HG02588 (cell line): ENCODE results near the gene SPINDOC.

ENCODE experiments used
- ATAC-seq: cut with Tn5 transposase; IDR thresholded peaks from one replicate; pipeline ENCODE4 v1.9.1; 2021; ENCODE audit warnings: mild to moderate bottlenecking, moderate library complexity; ENCODE audit not compliant: unreplicated experiment

The SPINDOC gene

GRCh38 chr11:63829823-63830489 lies 16.7 kb downstream of the SPINDOC start:
- ATAC-seq = no peak

GRCh38 chr11:63831326-63831725 lies 18.1 kb downstream of the SPINDOC start:
- no peak for ATAC-seq

- ATAC-seq = no peak
Observed at GRCh38 chr11:63832336-63832735, 19.1 kb downstream of the SPINDOC start.

- no peak for ATAC-seq
Observed at GRCh38 chr11:63833048-63833447, 19.8 kb downstream of the SPINDOC start.

- ATAC-seq = no peak
Observed at GRCh38 chr11:63834535-63835157, 21.4 kb downstream of the SPINDOC start.

- ATAC-seq = no peak
Observed at GRCh38 chr11:63835158-63835545, 21.9 kb downstream of the SPINDOC start.

- ATAC-seq = no peak
Observed at GRCh38 chr11:63837027-63837688, 23.9 kb downstream of the SPINDOC start.

GRCh38 chr11:63837739-63838138 lies 24.5 kb downstream of the SPINDOC start:
- ATAC-seq = no peak

- no peak for ATAC-seq
Observed at GRCh38 chr11:63838150-63838677, 25.0 kb downstream of the SPINDOC start.

- ATAC-seq = peak; percentile 68
Observed at GRCh38 chr11:63838678-63839507, 25.6 kb downstream of the SPINDOC start, which contains the start of gene MARK2. TSS of gene MARK2 (plus strand) at chr11:63839110. CDS start at chr11:63839507, 397 bp downstream.

GRCh38 chr11:63839508-63840355 lies 26.5 kb downstream of the SPINDOC start:
- peak; percentile 3 for ATAC-seq

- no peak for ATAC-seq
Observed at GRCh38 chr11:63840356-63841060, 27.3 kb downstream of the SPINDOC start.

GRCh38 chr11:63841554-63841953 lies 28.3 kb downstream of the SPINDOC start:
- no peak for ATAC-seq

GRCh38 chr11:63843041-63843440 lies 29.8 kb downstream of the SPINDOC start:
- no peak for ATAC-seq

GRCh38 chr11:63844836-63845235 lies 31.6 kb downstream of the SPINDOC start:
- ATAC-seq = no peak

- ATAC-seq = no peak
Observed at GRCh38 chr11:63845303-63845702, 32.0 kb downstream of the SPINDOC start.

GRCh38 chr11:63845911-63846310 lies 32.7 kb downstream of the SPINDOC start:
- ATAC-seq = no peak

GRCh38 chr11:63846897-63847296 lies 33.6 kb downstream of the SPINDOC start:
- no peak for ATAC-seq

GRCh38 chr11:63847363-63847762 lies 34.1 kb downstream of the SPINDOC start:
- no peak for ATAC-seq
